ENCODE results near the gene AKAP7. TPM values are rescaled to one million over a fixed set of nuclear protein-coding genes. Genes with fewer than 3 reads are reported as not detected.

AKAP7 gene
- polyA plus RNA-seq, 2 of the 4 experiments (the other 2 are of a cell fraction), result 2.5 to 3.7 TPM

DNA sequence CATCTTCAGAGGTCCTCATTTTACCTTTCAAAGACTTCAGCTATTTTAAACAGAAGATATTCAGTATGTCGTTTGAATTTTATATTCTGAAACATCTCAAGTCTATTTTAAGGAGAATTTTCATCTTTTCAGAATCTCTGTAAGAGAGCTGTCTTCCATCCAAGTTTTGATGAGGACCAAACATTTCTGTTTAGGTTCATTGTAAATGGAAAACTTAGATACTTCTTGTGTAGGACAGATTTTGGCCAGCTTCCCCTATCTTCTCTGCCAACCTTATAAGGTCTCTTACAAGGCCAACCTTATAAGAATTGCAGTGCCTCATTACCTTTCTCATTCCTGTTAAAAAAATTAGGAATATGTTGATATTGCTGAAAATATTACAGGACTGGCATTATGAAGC is 88.1 kb downstream of the AKAP7 start:
- CTCF ChIA-PET, result no interaction called here
- Histone ChIP-seq H3K4me1 (no peaks in the 10 kb centered on the region), H3K27ac (no peak overlapping the region), H3K4me2 (no peak overlapping the region), H3K9me3 (no peaks in the 10 kb centered on the region), H3K4me3 (no peak overlapping the region)
- no peak for TF ChIP-seq CBX8 (IDR thresholded peaks at IDR 0.05)
- WGBS (ENCODE audit: missing lambda C conversion rate), result 47% methylated on average over 1 of the region's 1 CpG
- DNase-seq (ENCODE audit: low read depth in 1 of 2, low spot score in 1 of 2), result no peak
- POLR2A ChIA-PET, result no interaction called here
- no peak for ATAC-seq
- no peak for FAIRE-seq

DNA sequence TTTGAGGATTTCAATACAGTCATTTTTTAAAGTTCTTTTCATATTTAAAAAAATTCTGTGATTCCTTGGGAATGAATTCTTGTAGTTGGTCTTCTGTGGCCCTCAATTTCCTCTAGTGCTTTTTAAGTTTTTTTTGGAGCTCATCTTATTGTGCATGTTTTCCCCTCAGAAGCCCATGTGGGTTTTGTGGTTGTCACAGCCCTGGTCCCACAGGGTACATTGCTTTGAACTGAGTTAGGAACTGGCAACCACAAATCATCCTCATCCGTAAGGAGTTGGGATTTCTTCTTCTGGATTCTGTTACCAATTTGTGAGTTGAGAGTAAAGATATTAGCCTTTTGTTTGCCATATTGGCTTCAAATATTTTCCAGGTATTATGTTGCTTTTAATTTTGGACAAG is 89.9 kb downstream of the AKAP7 start:
- DNase-seq (ENCODE audit: low read depth in 1 of 2, low spot score in 1 of 2) (no peak), FAIRE-seq (no peak), ATAC-seq (no peak)
- CTCF ChIA-PET, result no interaction called here
- Histone ChIP-seq H3K4me1 (no peaks in the 10 kb centered on the region), H3K9me3 (no peaks in the 10 kb centered on the region), H3K4me2 (no peak overlapping the region), H3K27ac (no peak overlapping the region), H3K4me3 (no peak overlapping the region)
- TF ChIP-seq POLR2AphosphoS2 (conservative IDR thresholded peaks at IDR 0.05; ENCODE audit: low read length), result no peak
- TF ChIP-seq CBX8 (IDR thresholded peaks at IDR 0.05), result no peak
- no peak for TF ChIP-seq PHF8 (IDR thresholded peaks at IDR 0.05; ENCODE audit: borderline replicate concordance, low read depth)
- no peak for TF ChIP-seq ZSCAN20 (CRISPR knock-in tag; IDR thresholded peaks at IDR 0.05)
- 100% methylated on average over 1 of the region's 1 CpG for WGBS (ENCODE audit: missing lambda C conversion rate)
- POLR2A ChIA-PET, result no interaction called here

DNA sequence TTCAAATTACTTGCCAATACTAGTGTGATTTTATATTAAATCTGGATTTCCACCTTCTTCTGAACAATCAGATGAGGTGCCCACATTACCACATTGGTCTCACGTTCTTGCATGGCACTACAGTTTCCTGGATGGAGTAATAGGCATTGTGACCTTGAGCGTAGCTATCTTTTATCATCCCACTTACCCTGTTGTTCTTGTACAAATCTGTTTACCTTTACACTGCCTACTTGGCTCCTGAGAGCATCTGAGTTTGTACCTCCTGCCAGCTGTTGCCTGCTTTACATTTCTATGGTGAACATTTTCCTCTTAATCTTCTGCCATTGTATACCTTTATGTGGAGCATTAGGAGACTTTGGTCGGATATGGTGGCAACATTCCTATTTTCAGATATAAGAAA is 90.7 kb downstream of the AKAP7 start:
- ATAC-seq (no peak), FAIRE-seq (no peak), DNase-seq (ENCODE audit: low read depth in 1 of 2, low spot score in 1 of 2) (no peak)
- ChIA-PET POLR2A (no interaction called here), CTCF (interaction anchor here (0.6 kb wide), 1 partner anchor 314 kb away, joined by 3 read pairs; no protein-coding TSS in a partner anchor)
- H3K27ac ChIP-seq, result no peak overlapping the region
- H3K4me2 ChIP-seq, result no peak overlapping the region
- TF ChIP-seq, protein P1, sequence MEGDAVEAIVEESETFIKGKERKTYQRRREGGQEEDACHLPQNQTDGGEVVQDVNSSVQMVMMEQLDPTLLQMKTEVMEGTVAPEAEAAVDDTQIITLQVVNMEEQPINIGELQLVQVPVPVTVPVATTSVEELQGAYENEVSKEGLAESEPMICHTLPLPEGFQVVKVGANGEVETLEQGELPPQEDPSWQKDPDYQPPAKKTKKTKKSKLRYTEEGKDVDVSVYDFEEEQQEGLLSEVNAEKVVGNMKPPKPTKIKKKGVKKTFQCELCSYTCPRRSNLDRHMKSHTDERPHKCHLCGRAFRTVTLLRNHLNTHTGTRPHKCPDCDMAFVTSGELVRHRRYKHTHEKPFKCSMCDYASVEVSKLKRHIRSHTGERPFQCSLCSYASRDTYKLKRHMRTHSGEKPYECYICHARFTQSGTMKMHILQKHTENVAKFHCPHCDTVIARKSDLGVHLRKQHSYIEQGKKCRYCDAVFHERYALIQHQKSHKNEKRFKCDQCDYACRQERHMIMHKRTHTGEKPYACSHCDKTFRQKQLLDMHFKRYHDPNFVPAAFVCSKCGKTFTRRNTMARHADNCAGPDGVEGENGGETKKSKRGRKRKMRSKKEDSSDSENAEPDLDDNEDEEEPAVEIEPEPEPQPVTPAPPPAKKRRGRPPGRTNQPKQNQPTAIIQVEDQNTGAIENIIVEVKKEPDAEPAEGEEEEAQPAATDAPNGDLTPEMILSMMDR (IDR thresholded peaks at IDR 0.05), result no peak
- TF ChIP-seq JUN (IDR thresholded peaks at IDR 0.05) (no peak), TFCP2L1 (CRISPR knock-in tag; IDR thresholded peaks at IDR 0.05) (no peak), POLR2AphosphoS2 (conservative IDR thresholded peaks at IDR 0.05; ENCODE audit: low read length) (no peak), RNF2 (IDR thresholded peaks at IDR 0.05; ENCODE audit: borderline replicate concordance, low read depth) (no peak), CHD4 (IDR thresholded peaks at IDR 0.05; ENCODE audit: borderline replicate concordance) (no peak), POLR2A (IDR thresholded peaks at IDR 0.05; ENCODE audit: low read length) (no peak), NR3C1 (IDR thresholded peaks at IDR 0.05) (no peak), CBX2 (IDR thresholded peaks at IDR 0.05; ENCODE audit: borderline replicate concordance, low read depth) (no peak)
- TF ChIP-seq, protein P2, sequence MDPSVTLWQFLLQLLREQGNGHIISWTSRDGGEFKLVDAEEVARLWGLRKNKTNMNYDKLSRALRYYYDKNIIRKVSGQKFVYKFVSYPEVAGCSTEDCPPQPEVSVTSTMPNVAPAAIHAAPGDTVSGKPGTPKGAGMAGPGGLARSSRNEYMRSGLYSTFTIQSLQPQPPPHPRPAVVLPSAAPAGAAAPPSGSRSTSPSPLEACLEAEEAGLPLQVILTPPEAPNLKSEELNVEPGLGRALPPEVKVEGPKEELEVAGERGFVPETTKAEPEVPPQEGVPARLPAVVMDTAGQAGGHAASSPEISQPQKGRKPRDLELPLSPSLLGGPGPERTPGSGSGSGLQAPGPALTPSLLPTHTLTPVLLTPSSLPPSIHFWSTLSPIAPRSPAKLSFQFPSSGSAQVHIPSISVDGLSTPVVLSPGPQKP (IDR thresholded peaks at IDR 0.05; ENCODE audit: low read depth, low read length), result no peak
- TF ChIP-seq, protein P3, sequence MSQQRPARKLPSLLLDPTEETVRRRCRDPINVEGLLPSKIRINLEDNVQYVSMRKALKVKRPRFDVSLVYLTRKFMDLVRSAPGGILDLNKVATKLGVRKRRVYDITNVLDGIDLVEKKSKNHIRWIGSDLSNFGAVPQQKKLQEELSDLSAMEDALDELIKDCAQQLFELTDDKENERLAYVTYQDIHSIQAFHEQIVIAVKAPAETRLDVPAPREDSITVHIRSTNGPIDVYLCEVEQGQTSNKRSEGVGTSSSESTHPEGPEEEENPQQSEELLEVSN (IDR thresholded peaks at IDR 0.05; ENCODE audit: borderline replicate concordance, low read depth), result no peak
- no peak overlapping the region for H3K4me3 ChIP-seq
- WGBS (ENCODE audit: missing lambda C conversion rate), result 63% methylated on average over 3 of the region's 3 CpGs
- H3K4me1 ChIP-seq, result peaks cover 5% of the 10 kb centered on the region; the same call in 2 of the 3 replicates
- H3K9me3 ChIP-seq, result no peaks in the 10 kb centered on the region

DNA sequence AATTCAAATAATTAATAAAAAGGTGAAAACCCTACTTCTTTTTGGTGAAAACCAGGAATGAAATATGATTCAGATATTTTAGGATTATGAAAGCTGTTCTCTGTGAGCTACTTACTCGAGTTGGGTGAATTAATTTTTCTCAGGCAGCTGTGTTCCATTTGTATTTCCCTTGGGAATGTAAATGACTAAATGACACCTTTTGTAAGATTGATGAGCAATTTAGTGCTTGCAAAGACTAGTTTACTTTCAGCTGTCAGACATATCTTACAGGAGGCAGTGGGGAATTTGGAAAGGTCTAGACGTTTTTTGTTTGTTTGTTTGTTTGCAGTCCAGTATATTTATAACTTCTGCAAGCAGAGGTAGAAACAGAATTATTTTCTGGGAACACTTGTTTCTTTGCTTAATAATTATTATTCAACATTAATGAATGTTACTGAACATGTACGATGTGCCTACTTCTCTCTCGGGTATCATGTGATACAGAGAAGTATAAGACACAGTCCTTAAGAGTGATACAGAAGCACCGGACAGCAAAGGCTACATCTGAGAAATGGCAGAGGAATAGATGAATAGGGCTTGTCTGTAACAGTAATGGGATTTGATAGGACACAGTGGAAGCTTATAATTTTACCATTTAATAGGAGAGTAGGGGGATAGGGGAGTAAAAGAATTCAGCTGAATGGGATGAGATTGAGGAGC is 91.3 kb downstream of the AKAP7 start:
- Histone ChIP-seq H3K27ac (no peak overlapping the region), H3K4me2 (no peak overlapping the region), H3K9me3 (no peaks in the 10 kb centered on the region), H3K4me3 (no peak overlapping the region), H3K4me1 (peaks cover 11% of the 10 kb centered on the region; the same call in 2 of the 3 replicates)
- POLR2A ChIA-PET, result no interaction called here
- 61% methylated on average over 5 of the region's 5 CpGs for WGBS (ENCODE audit: missing lambda C conversion rate)
- no peak for ATAC-seq
- CTCF ChIA-PET, result interaction anchor here (0.6 kb wide), 1 partner anchor 313 kb away, joined by 3 read pairs; no protein-coding TSS in a partner anchor
- no peak for DNase-seq (ENCODE audit: low read depth in 1 of 2, low spot score in 1 of 2)
- FAIRE-seq, result no peak
- no peak for TF ChIP-seq RFX5 (IDR thresholded peaks at IDR 0.05)
- TF ChIP-seq NFE2L2 (conservative IDR thresholded peaks at IDR 0.05; ENCODE audit: low read length), result no peak
- TF ChIP-seq HEYL (CRISPR knock-in tag; IDR thresholded peaks at IDR 0.05), result no peak
- no peak for TF ChIP-seq RNF2 (IDR thresholded peaks at IDR 0.05; ENCODE audit: borderline replicate concordance, low read depth)
- TF ChIP-seq EP300 (IDR thresholded peaks at IDR 0.05), result no peak
- TF ChIP-seq EHF (CRISPR knock-in tag; IDR thresholded peaks at IDR 0.05), result no peak
- no peak for TF ChIP-seq POLR2AphosphoS2 (conservative IDR thresholded peaks at IDR 0.05; ENCODE audit: low read length)
- no peak for TF ChIP-seq POLR2A (IDR thresholded peaks at IDR 0.05; ENCODE audit: low read length)
- no peak for TF ChIP-seq HOXB5 (CRISPR knock-in tag; IDR thresholded peaks at IDR 0.05)
- TF ChIP-seq, protein P2 (IDR thresholded peaks at IDR 0.05; ENCODE audit: low read depth, low read length), result no peak
- TF ChIP-seq, protein P4, sequence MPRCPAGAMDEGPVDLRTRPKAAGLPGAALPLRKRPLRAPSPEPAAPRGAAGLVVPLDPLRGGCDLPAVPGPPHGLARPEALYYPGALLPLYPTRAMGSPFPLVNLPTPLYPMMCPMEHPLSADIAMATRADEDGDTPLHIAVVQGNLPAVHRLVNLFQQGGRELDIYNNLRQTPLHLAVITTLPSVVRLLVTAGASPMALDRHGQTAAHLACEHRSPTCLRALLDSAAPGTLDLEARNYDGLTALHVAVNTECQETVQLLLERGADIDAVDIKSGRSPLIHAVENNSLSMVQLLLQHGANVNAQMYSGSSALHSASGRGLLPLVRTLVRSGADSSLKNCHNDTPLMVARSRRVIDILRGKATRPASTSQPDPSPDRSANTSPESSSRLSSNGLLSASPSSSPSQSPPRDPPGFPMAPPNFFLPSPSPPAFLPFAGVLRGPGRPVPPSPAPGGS (IDR thresholded peaks at IDR 0.05), result no peak
- TF ChIP-seq KDM5A (IDR thresholded peaks at IDR 0.05), result no peak
- TF ChIP-seq, protein P5, sequence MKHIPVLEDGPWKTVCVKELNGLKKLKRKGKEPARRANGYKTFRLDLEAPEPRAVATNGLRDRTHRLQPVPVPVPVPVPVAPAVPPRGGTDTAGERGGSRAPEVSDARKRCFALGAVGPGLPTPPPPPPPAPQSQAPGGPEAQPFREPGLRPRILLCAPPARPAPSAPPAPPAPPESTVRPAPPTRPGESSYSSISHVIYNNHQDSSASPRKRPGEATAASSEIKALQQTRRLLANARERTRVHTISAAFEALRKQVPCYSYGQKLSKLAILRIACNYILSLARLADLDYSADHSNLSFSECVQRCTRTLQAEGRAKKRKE (CRISPR knock-in tag; IDR thresholded peaks at IDR 0.05; ENCODE audit: low read depth), result no peak
